GM18511 (cell line): ENCODE measurements around the gene RHBDF1.

ENCODE experiments used
- ATAC-seq: cut with Tn5 transposase; IDR thresholded peaks from one replicate; pipeline ENCODE4 v1.9.1; 2021; ENCODE audit warnings: mild to moderate bottlenecking, moderate library complexity; ENCODE audit not compliant: unreplicated experiment

Gene RHBDF1

GRCh38 chr16:96935-97381, 24.5 kb upstream of the RHBDF1 start:
- peak; percentile 67 for ATAC-seq

DNA sequence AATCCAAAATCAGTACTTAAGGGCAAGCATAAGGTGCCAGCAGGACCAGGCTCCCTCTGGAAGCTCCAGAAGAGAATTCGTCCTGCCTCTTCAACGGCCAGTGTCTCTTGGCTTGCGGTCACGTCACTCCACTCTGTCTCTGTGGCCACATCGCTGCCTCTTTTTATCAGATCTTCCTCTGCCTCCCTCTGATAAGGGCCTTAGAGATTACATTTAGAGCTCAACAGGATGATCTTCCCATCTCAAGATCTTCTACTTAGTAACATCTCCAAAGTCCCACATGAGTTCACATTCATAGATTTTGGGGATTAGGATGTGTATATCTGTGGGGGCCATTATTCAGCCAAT, 22.5 kb upstream of the RHBDF1 start:
- no peak for ATAC-seq

DNA sequence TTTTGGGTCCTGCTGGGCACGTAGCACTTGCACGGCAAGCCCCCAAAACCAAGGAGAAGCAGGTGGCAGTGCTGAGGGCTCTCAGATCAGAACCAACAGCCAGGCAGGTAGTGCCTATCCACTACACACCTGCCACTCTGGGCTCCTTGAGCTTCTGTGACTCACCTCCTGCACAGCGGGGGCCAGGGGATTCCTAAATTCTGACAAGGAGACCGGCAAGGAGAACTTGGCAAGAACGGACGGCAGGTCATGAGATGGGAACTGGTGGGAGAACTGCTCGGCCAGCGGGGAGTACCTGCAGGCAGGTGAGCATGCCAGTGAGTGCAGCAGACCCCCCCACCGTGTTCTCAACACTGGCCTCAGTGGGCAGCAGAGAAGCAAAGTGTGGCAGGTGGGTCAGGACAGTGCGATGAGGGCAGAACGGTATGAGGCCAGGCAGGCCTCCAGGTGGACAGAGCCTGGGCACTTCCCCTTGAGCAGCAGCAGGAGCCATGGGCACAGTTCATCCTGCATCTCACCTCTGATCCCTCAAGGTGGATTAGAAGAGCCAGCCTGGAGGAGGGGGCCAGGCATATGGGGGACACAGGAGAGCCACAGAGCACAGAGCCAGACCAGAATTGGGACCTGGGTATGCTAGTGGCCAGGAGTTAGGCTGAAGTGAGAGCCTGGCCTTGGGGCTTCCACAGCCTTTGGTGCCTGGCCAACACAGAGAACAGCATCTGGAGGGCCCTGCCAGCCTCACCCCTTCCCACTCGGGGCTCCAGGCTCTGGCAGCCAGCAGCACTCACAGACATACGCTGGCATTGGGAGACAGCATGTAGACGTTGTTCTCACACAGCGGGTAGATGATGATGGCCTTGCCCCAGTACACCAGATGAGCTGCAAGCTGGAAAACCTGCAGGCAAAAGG, 20.3 kb upstream of the RHBDF1 start:
- ATAC-seq: no peak

DNA sequence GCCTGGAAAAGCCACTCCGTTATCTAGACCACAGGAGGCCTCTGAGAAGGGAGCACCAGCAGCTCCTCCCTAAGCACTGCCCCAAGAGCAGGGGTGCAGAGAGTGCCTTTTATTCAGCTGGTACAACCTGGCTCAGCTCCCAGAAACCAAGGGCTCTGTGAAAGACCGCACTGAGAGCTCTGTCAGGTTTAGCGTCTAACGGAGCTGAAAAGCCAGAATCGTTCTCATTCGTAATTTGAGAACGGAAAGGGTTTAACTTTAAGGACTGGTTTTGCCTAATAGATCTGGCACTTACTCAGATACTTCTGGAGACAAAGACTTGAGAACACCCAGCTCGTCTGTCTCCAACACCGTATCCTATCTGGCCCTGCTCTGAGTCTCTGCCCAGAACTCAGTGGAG, 19.1 kb upstream of the RHBDF1 start:
- ATAC-seq: no peak

DNA sequence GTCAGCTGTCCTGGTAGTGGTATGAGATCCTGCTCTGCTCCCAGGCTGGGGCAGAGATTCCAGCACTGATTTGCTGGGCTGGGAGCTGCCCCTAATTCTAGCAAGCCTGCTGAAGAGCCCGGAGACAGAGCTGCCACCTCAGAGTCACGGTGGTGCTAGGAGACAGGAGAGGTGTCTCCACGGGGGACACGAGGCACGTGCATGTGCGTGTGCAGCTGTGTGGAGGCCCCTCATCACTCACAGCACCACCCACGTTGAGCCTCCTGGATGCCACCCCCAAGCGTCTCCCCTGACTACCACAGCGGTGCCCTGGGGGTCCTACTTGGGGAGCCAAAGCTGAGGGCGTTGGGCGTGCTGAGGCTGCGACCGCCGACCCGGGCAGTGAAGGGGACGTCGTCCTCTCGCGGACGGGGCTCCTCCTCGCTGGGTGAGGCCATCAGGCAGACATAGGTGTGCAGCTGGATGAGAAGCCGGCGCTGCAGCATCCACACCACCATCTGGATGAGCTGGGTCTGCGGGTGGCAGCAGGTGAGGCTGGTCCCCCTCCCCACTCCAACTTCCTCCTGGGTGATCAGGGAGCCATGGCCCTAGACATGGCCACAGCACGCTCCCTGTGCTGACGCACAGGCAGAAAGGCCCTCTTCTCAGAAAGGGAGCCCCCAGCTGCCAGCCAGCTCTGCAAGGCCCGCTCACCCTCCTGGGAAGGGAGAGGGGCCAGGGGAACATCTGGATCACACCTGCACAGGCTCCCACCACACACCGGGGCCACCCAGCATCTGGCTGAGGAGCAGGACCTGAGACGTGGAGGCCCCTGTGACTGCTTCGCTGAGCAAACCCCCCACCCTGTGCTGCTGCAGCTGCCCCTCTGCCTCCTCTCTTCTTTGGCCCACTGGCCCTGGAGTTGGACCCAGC, 17.2 kb upstream of the RHBDF1 start:
- no peak for ATAC-seq

DNA sequence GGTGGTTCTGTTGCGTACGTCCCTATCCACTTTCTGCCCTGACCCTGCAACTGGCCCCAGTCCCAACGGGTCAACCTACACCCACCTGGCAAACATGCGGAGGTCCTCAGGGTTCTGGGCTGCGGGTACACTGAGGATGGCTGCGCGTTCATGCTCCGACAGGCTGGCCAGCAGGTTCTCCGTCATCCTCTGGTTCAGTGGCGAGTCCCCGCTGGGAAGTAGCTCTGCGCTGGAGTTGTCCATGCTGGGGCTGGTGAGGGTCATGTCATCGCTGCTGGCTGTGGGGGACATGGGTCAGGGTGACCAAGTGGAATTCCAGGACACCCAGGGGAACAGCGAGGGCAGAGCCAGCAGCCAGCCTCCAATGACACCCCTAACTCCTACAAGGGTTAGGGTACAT, 16.2 kb upstream of the RHBDF1 start:
- no peak for ATAC-seq

GRCh38 chr16:86483-86952, 14.1 kb upstream of the RHBDF1 start:
- no peak for ATAC-seq

DNA sequence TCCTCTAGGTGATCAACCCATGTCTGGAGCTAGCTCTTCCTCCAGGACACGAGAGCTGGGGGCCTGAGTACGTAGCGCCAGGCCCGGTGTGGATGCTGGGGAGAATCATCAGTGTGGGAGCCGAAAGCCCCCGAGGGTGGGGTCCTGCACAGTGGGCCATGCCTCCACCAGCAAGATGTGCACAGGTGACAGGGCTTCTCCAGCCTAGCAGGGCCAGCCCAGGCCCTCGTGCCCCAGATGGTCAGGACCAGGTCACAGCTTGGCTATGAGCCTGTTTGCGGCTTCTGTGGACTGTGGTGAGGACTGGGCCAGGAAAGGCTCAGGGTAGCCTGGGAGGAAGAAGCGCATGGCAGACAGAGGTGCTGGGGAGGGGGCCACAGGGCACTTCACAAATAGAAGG, 13.4 kb upstream of the RHBDF1 start:
- ATAC-seq: no peak

GRCh38 chr16:85407-85782, 13.0 kb upstream of the RHBDF1 start:
- no peak for ATAC-seq

DNA sequence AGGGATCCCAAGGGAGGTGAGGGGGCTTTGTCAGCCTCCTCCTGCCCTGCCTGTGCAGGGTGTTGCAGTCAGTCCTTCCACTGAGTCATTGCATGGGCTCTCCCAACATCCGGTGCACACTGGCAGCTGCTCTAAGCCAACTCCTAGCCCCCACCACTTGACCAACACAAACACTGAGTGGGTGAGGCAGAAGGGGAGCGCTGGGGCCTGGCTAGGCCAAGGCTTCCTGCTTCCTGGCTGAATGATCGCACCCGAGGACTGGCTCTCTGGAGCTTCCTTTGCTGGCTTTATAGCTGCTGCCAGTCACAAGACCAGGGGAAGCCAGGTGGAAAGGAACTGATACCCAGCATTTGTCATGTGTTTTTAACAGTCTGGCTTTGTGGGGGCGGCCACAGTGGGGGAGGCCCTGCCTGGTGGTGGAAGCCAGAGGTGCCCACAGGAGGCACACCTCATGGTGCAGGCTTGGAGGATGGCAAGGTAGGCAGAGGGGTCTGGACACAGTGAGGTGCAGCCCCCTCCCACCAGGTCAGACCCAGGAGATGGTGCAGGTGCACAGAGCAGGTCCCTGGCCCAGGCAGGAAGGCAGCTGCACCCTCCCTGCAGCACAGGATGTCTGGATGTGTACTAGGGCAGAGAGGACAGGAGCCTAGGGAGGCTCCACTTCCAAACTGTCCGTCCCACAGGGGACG, 12.4 kb upstream of the RHBDF1 start:
- ATAC-seq: peak; percentile 71

GRCh38 chr16:83781-84615, 11.6 kb upstream of the RHBDF1 start:
- peak; percentile 7 for ATAC-seq

- ATAC-seq: no peak
Measured at GRCh38 chr16:83060-83603, 10.7 kb upstream of the RHBDF1 start.

- ATAC-seq: no peak
Measured at GRCh38 chr16:79151-80054, 7.0 kb upstream of the RHBDF1 start.

GRCh38 chr16:78444-79150, 6.2 kb upstream of the RHBDF1 start:
- peak; percentile 24 for ATAC-seq

DNA sequence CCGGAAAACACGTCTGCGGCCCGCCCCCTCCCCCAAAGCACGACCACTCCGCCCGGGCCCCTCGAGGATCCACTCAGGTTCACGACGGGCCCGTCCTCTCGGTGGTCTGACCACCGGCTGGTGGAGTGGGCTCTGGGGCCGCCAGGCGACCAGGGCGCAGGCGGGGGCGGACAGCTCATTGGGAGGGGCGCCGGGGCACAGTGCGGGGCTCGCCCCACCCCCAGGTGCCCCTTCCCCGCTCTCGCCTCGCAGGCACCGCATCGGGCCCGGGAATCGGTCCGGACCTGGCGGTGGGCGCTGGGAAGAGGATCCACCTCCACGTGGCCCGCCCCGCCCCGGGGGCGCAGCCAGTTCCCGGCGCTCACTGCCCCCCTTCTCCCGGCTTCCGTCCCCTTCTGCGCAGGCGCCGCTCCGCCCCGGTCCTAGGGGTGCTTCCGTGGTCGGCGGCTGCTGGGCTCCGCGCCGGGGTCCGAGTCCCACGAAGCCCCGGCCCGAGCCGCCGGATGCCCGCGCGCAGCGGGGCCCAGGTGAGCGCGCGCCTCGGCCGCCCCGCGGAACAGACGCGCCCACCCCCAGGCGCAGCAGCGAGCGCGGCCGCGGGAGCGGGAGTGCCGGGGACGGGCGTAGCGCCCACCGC, 5.5 kb upstream of the RHBDF1 start, which contains the start of gene MPG:
TSS of gene MPG (plus strand) at position 419 of the 637 bp plus-strand sequence. CDS start at position 504, 85 bp downstream.
- peak; percentile 70 for ATAC-seq

DNA sequence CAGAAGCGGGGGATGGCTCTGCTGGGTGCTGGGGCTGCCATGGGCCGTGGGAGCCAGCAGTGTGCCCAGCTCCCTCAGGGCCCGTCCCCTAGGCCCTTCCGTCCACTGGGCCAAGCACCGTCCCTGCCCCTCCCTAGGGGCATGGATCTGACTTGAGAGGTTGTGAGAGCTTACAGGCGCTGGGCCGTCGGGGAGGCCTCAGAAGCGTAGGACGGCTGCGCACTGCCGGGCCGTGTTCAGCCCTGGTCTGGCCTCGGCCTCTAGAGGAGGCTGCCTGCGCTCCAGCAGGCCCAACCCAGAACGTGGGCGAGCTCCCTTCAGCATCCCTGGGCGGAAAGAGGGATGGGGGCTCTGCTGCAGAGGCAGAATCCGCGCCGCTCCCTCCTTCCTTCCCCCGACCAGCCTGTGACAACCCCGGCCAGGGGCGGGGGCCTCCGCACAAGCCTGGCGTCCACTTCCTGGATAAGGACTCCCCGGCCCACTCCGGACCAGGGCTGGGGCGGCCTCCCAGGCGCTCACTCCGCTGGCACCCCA, 4.9 kb upstream of the RHBDF1 start:
- peak; percentile 43 for ATAC-seq

GRCh38 chr16:76535-77272, 4.3 kb upstream of the RHBDF1 start:
- ATAC-seq: no peak
